HG03432 (cell line): ENCODE measurements around the gene PRPF31.

Source experiments
- ATAC-seq: cut with Tn5 transposase; IDR thresholded peaks from one replicate; pipeline ENCODE4 v1.9.1; 2021; ENCODE audit warnings: mild to moderate bottlenecking, moderate library complexity; ENCODE audit not compliant: unreplicated experiment

Gene PRPF31

GRCh38 chr19:54138489-54139256 lies 23.1 kb downstream of the PRPF31 start:
- ATAC-seq = no peak

DNA sequence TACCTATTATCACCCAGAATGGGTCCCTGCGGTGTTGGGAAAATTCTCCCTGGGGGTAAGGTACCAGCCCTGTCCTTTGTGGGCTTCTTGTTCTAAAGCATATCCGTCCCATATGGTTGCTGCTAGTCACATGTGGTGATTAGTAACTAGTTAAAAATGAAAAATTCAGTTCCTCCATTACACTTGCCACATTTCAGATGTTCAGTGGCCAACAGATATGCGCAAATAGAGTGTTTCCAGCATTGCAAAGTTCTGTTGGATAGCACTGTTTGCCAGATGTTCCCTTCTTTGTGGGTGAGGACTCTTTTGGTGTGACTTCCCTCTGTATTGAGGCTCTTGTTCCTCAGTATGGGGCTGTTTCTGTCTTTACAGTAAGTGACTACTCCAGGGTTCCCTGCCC lies 25.8 kb downstream of the PRPF31 start:
- ATAC-seq = no peak

- ATAC-seq = no peak
Measured at GRCh38 chr19:54142166-54142780, 26.7 kb downstream of the PRPF31 start.

DNA sequence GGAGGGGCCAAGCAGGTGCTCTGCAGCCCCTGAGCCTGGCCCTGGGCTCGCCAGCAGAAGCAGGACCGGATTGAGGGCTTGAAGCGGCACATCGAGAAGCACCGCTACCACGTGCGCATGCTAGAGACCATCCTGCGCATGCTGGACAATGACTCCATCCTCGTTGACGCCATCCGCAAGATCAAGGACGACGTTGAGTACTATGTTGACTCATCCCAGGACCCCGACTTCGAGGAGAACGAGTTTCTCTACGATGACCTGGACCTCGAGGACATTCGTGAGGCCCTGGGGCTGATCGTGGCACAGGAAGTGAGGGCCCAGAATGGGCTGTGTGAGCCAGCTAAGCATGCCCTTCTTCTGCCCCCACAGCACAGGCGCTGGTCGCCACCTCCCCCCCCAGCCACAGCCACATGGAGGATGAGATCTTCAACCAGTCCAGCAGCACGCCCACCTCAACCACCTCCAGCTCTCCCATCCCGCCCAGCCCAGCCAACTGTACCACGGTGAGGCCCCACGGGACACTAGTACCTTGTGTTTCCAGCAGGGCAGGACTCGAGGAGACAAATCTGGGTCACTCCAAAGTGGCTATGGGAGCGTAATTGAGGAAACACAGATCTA lies 30.1 kb downstream of the PRPF31 start:
- ATAC-seq = no peak

- ATAC-seq = no peak
Measured at GRCh38 chr19:54147676-54148075, 32.1 kb downstream of the PRPF31 start.

GRCh38 chr19:54148158-54148557 lies 32.6 kb downstream of the PRPF31 start:
- no peak for ATAC-seq

DNA sequence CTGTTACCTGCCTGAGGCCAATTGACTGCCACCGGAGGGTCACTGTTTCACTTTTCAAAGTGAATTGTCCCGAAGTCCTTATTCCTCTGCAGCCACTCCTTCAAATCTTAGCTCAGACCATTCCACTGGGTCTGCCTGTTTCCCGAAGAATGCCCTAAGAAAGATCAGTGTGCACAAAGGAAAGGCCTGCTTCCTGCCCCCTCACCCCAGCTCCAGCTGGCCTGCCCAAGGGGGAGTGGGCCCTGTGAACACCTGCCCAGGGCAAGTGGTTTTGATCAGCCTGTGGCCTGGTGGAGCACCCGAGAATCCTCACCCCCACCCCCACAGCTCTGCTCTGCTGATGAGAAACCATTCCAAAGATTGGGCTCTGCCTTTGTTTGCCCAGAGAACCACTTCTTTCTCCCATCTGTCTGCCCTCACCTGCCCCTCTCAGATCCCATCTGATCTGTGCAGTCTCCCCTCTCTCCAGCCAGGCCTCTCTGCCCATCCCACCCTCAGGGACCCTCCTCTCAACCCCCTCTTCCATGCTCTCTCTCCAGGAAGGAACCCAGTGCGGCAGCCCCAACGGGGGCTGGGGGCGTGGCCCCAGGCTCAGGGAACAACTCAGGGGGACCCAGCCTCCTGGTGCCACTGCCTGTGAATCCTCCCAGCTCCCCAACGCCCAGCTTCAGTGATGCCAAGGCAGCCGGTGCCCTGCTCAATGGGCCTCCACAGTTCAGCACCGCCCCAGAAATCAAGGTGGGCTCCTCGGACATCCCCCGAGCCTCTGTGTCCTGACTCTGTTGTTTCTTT lies 33.7 kb downstream of the PRPF31 start:
- ATAC-seq = no peak

DNA sequence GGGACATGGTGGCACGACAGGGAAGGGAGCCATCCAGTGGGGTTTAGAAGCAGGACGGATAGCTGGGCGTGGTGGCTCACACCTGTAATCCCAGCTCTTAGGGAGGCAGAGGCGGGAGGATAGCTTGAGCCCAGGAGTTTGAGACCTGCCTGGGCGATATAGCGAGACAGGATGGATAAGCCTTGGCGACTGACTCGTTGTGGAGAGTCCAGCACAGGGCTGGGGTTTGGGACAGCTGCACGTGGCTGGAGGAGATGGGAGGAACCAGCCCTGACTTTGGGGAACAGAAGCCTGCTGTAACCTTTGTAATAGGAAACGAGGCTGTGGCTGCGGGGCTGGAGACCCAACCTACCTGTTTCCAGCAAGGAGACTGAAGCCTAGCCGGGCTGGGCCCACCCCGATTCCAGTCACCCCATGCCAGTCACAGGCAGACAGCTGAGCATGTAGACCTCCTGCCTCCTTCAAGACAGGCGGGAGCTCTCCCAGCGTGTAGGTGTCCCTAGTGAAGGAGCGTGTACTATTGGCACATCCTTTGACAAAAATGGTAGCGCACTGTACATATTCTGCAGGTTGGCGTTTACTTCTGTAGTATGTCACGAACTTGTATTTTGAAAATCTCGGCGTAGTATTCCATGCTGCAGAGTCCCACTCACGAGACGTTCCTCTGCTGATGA lies 35.9 kb downstream of the PRPF31 start:
- ATAC-seq = no peak

DNA sequence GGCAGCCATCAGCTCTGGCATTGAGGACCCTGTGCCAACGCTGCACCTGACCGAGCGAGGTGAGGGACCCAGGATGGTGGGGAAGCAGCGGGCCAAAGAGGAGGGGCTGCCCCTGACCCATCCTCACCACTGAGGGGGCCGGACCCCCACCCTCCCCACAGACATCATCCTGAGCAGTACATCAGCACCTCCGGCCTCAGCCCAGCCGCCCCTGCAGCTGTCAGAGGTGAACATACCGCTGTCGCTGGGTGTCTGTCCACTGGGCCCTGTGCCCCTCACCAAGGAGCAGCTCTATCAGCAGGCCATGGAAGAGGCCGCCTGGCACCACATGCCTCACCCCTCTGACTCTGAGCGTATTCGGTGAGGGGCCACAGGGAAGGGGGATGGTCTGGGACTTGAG lies 36.7 kb downstream of the PRPF31 start:
- ATAC-seq = no peak

GRCh38 chr19:54152878-54153524 lies 37.4 kb downstream of the PRPF31 start:
- no peak for ATAC-seq

DNA sequence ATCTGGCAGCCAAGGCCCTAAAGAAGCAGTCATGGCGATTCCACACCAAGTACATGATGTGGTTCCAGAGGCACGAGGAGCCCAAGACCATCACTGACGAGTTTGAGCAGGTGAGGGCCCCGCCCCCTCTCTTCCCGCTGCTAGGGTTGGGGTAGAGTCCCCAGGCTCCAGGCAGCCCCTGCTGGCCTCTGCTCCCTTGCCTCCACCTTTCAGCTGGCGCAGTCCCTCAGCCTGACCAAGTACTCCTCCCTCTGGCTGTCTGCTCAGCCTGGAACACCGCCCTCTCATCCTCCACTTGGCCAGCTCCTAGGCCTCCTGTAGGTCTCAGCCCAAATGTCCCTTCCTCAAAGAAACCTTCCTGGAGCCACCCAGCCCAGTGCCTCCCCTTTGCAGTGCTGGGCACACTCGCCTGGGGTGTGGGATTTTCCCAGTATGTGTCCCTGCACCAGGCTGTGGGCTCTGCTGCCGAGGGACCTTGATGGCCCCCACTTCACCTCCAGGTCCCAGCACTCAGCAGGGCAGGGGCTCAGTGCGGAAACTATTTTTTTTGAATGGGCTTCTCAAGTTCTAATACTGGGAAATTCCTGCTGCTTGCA lies 38.3 kb downstream of the PRPF31 start:
- ATAC-seq = no peak

DNA sequence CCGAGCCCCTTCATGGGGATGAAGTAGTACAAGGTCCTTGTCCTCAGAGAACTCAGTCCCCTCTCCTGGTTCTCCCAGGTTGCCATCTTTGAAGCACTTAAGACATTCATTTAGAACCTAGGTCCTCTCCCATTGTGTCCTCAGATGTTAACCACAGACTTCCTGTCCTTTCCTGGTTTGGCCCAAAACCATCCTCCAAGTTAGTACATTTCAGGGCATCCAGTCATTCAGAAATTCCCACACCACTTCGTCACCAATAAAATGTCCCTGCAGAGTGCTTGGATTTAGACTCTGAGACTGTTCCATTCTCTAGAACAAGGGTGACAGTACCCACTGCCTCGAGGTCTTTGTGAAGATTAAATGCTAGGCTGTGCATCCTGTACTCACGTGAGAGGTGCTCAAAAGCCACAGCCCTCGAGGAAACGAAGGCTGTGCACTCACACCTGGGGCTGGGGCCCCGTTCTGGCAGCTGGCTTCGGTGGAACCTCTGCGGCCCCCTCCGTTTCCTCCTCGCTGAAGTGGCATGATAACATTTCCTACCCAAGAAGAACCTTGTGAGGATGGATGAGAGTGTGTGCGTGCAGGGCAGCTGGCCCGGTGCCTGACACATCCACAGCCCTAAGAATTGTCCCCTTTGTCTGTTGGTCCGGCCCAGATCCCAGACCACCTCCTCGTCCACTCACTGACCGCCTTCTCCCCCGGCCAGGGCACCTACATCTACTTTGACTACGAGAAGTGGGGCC lies 39.2 kb downstream of the PRPF31 start:
- ATAC-seq = no peak

DNA sequence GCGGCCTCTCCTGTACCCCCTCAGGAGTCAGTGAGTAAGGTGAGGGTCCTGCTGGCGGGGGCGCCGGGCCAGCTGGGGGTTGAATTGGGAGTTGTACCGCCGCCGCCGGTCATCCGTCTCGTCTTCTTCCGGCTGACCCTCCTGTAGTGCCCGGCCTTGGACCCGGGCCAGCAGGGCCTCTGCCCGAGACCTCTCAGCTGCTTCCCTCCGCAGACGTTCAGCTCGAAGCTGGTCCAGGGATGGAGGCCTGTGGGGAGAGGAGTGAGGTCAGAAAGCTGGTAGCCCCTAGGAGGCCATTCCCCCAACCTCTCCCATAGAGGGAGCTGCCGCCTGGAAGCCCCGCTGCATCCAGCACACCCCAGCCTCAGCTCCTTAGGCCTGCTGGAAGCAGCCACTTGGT lies 40.1 kb downstream of the PRPF31 start:
- no peak for ATAC-seq

DNA sequence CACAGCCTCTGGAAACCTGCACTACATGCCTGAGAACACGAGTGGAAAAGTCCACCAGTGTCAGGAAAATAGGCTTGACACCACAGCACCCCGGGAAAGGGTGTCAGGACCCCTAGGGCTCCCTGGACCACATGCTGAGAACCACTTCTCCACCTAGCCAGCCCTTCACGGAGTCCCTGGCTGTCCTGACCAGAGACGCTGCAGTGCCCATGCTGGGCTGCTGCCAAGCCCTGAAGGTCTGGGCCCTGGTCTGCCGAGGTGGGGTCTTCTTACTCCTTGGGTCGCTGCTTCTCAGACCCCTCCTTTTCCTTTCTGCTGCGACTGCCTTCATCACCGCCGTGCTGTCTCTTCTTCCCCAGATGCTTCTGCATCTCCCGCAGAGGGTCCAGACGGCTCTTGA lies 40.9 kb downstream of the PRPF31 start:
- no peak for ATAC-seq

GRCh38 chr19:54156953-54157352 lies 41.4 kb downstream of the PRPF31 start:
- no peak for ATAC-seq

DNA sequence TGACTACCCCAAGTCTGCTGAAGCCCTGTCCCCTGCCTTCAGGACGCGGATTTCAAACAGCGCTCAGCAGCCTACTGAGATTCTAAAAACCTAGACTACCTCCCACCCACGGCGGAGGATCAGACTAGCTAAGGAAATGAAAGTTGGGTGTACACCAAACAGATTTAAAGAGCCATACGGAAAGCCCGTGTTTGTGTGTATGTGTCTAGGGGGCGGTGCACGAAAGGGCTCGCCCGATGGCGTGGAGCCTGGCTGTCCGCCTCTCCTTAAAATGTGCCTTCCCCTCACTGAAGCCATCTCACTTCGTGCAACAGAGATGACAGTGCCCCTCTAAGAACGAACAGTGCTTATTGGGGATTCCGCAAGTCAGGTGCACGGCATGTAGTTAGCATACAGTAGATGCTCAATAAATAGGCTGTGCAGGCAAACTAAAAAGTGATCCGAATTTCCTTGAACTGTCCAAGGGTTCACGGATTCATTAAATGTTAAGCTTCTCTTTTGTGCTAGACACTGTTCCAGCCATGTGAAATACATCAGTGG lies 43.3 kb downstream of the PRPF31 start:
- ATAC-seq = no peak

GRCh38 chr19:54159352-54160181 lies 44.0 kb downstream of the PRPF31 start, which contains the start of gene LENG1:
Gene LENG1, minus strand, starts transcription at chr19:54159721. Its CDS starts 26 bp downstream, at chr19:54159695.
- peak; percentile 87 for ATAC-seq

GRCh38 chr19:54160182-54160811 lies 44.7 kb downstream of the PRPF31 start:
- peak; percentile 3 for ATAC-seq
